GM23338 (cell line): ENCODE measurements around the gene GSX1. TPM values are rescaled to one million over a fixed set of nuclear protein-coding genes. Genes with fewer than 3 reads are reported as not detected.
"Not testable (repeated sequence)": the region's sequence is repeated elsewhere in the genome, so short reads cannot be mapped to it uniquely, and the experiment has no call there.

Experiments used
- ATAC-seq: fragments of 200-7000 bp; cut with Tn5 transposase; 3 replicates; pipeline ENCODE4 v1.9.1; 2020
- DNase-seq: peaks from one replicate; pipeline ENCODE4 v3.0.0-alpha.2; 2015; ENCODE audit warnings: low spot score
- H2AFZ ChIP-seq: fragments of 200-600 bp; sonication (generic); 2 replicates; pipeline ENCODE4 v1.8.0; 2016; ENCODE audit warnings: antibody characterized with exemption, mild to moderate bottlenecking, moderate library complexity
- H3F3A ChIP-seq: fragments of 200-600 bp; sonication (generic); replicated peaks from 2 replicates; pipeline ENCODE4 v1.8.0; 2017; ENCODE audit warnings: antibody characterized with exemption, mixed run types, low read depth
- H3K27ac ChIP-seq: fragments of 200-600 bp; sonication (generic); 2 replicates; pipeline ENCODE4 v1.6.1; 2016; ENCODE audit warnings: low read depth
- H3K27me3 ChIP-seq: fragments of 200-600 bp; sonication (generic); 2 replicates; pipeline ENCODE4 v1.8.0; 2016; ENCODE audit warnings: mild to moderate bottlenecking, mixed run types, moderate library complexity; ENCODE audit not compliant: insufficient read depth
- H3K36me3 ChIP-seq: fragments of 200-600 bp; sonication (generic); 2 replicates; pipeline ENCODE4 v1.8.0; 2016; ENCODE audit warnings: mild to moderate bottlenecking; ENCODE audit not compliant: insufficient read depth
- H3K4me1 ChIP-seq: fragments of 200-600 bp; sonication (generic); 2 replicates; pipeline ENCODE4 v1.8.0; 2016; ENCODE audit warnings: mild to moderate bottlenecking, moderate library complexity; ENCODE audit not compliant: insufficient read depth
- H3K4me2 ChIP-seq: fragments of 200-600 bp; sonication (generic); 2 replicates; pipeline ENCODE4 v1.7.1; 2017; ENCODE audit warnings: mixed run types
- H3K4me3 ChIP-seq: fragments of 200-600 bp; sonication (generic); 2 replicates; pipeline ENCODE4 v1.6.1; 2016; ENCODE audit warnings: mixed run types
- H3K79me2 ChIP-seq: fragments of 200-600 bp; sonication (generic); replicated peaks from 2 replicates; pipeline ENCODE4 v1.8.0; 2017; ENCODE audit warnings: mild to moderate bottlenecking; ENCODE audit not compliant: insufficient read depth
- H3K9me2 ChIP-seq: fragments of 200-600 bp; sonication (generic); 2 replicates; pipeline ENCODE4 v1.8.0; 2017; ENCODE audit not compliant: insufficient read depth
- H4K20me1 ChIP-seq: fragments of 200-600 bp; sonication (generic); replicated peaks from 2 replicates; pipeline ENCODE4 v1.8.0; 2017; ENCODE audit warnings: mild to moderate bottlenecking; ENCODE audit not compliant: insufficient read depth
- H3K27ac Mint-ChIP-seq: 2 replicates; pipeline ENCODE4 v1.8.0; 2020; ENCODE audit warnings: inconsistent platforms, mild to moderate bottlenecking, moderate library complexity, mixed read lengths
- H3K27me3 Mint-ChIP-seq: 3 replicates; pipeline ENCODE4 v1.8.0; 2022; ENCODE audit warnings: low read depth, mild to moderate bottlenecking, moderate library complexity, mixed read lengths, inconsistent platforms; ENCODE audit not compliant: insufficient read depth, poor library complexity
- H3K36me3 Mint-ChIP-seq: 3 replicates; pipeline ENCODE4 v1.8.0; 2021; ENCODE audit warnings: low read depth, mild to moderate bottlenecking, inconsistent platforms, moderate library complexity, mixed read lengths
- H3K4me1 Mint-ChIP-seq: 3 replicates; pipeline ENCODE4 v1.8.0; 2020; ENCODE audit warnings: mild to moderate bottlenecking, inconsistent platforms, mixed read lengths
- H3K4me3 Mint-ChIP-seq: 3 replicates; pipeline ENCODE4 v1.8.0; 2021; ENCODE audit warnings: moderate library complexity, mild to moderate bottlenecking, inconsistent platforms, mixed read lengths
- H3K9me3 Mint-ChIP-seq: 3 replicates; pipeline ENCODE4 v1.8.0; 2020; ENCODE audit warnings: moderate library complexity, mild to moderate bottlenecking, inconsistent platforms, mixed read lengths
- CREB1 ChIP-seq: fragments of 250-450 bp; sonication (Bioruptor Pico); IDR thresholded peaks from 2 replicates; pipeline ENCODE4 v1.5.0; 2020; ENCODE audit warnings: low read depth, mild to moderate bottlenecking, moderate library complexity
- CTCF ChIP-seq, 2 experiments: fragments of 200-600 bp in 1 of 2; sonication (generic) in 1 of 2; conservative IDR thresholded peaks; 2 replicates each; pipeline versions ENCODE4 v1.5.1 to v1.6.1; 2016 to 2017; ENCODE audit warnings: antibody characterized with exemption in 2 of 2, low read depth in 2 of 2, mild to moderate bottlenecking in 2 of 2, moderate library complexity in 1 of 2
- EZH2phosphoT487 ChIP-seq: fragments of 200-600 bp; sonication (generic); IDR thresholded peaks from one replicate; pipeline ENCODE4 v1.8.1; 2018; ENCODE audit warnings: antibody characterized with exemption; ENCODE audit not compliant: unreplicated experiment
- NANOG ChIP-seq: IDR thresholded peaks from 2 replicates; pipeline ENCODE4 v1.6.1; 2016; ENCODE audit warnings: antibody characterized with exemption, borderline replicate concordance
- ZNF114 ChIP-seq: fragments of 250-450 bp; sonication (Bioruptor Pico); IDR thresholded peaks from 2 replicates; pipeline ENCODE4 v1.5.0; 2020; ENCODE audit warnings: mild to moderate bottlenecking, moderate library complexity
- ZNF331 ChIP-seq: fragments of 250-450 bp; sonication (Bioruptor Pico); IDR thresholded peaks from 2 replicates; pipeline ENCODE4 v1.5.0; 2020; ENCODE audit warnings: low read depth, mild to moderate bottlenecking, moderate library complexity
- ZNF462 ChIP-seq: fragments of 250-450 bp; sonication (Bioruptor Pico); IDR thresholded peaks from 2 replicates; pipeline ENCODE4 v1.5.0; 2020; ENCODE audit warnings: mild to moderate bottlenecking, moderate library complexity
- polyA plus RNA-seq: library from polyadenylated mRNA; unstranded; fragments of >200 nt; fragmentation: Nextera tagmentation; extraction: Ambion mirVana; gene quantifications from 2 replicates; pipeline ENCODE4 v1.2.1, GENCODE V29; 2016
- total RNA-seq: library from RNA; depleted of rRNA; stranded (reverse); fragments of >200 nt; shearing (Covaris generic); gene quantifications from 2 replicates; pipeline ENCODE4 v1.2.3, GENCODE V29; 2014

Gene GSX1
- total and polyA plus RNA-seq, 2 experiments from 2014 or later, result not detected

GRCh38 chr13:27817832-27818231 lies 25.5 kb downstream of the GSX1 start:
- peaks cover 34% of the 10 kb centered on the region for H3K4me1 ChIP-seq
- ATAC-seq, H3K27ac ChIP-seq, H3K9me2 ChIP-seq, H2AFZ ChIP-seq, H3K36me3 ChIP-seq, H3K4me3 Mint-ChIP-seq, H3K79me2 ChIP-seq, H3K4me3 ChIP-seq, H4K20me1 ChIP-seq, H3K27ac Mint-ChIP-seq, H3K4me2 ChIP-seq, H3K36me3 Mint-ChIP-seq, DNase-seq, H3K9me3 Mint-ChIP-seq: not testable (repeated sequence)
- Mint-ChIP-seq H3K4me1 (peaks cover 31% of the 10 kb centered on the region), H3K27me3 (peaks cover 83% of the 10 kb centered on the region)
- peaks cover 34% of the 10 kb centered on the region for H3F3A ChIP-seq
- peaks cover 97% of the 10 kb centered on the region for H3K27me3 ChIP-seq

GRCh38 chr13:27820524-27821482 lies 28.5 kb downstream of the GSX1 start:
- peak; percentile 60 for ATAC-seq
- peak; percentile 77 for DNase-seq
- H3K79me2 ChIP-seq, result no peaks in the 10 kb centered on the region
- H2AFZ ChIP-seq, result peak overlapping the region; percentile 81; the same call in 1 of the 2 replicates
- Mint-ChIP-seq H3K4me1 (peaks cover 51% of the 10 kb centered on the region), H3K9me3 (no peaks in the 10 kb centered on the region; the same call in 2 of the 3 replicates), H3K27ac (no peak overlapping the region), H3K27me3 (peaks cover 98% of the 10 kb centered on the region), H3K36me3 (no peaks in the 10 kb centered on the region), H3K4me3 (peak overlapping the region; percentile 55)
- no peaks in the 10 kb centered on the region; the same call in none of the 2 replicates for H4K20me1 ChIP-seq
- H3F3A ChIP-seq, result peaks cover 43% of the 10 kb centered on the region
- peak overlapping the region; percentile 58 for H3K4me3 ChIP-seq
- H3K4me2 ChIP-seq, result peak overlapping the region; percentile 93
- H3K36me3 ChIP-seq, result no peaks in the 10 kb centered on the region
- no peak overlapping the region for H3K27ac ChIP-seq
- H3K27me3 ChIP-seq, result peaks cover 100% of the 10 kb centered on the region
- H3K9me2 ChIP-seq, result no peaks in the 10 kb centered on the region
- H3K4me1 ChIP-seq, result peaks cover 60% of the 10 kb centered on the region
- TF ChIP-seq CREB1 (no peak), ZNF462 (CRISPR knock-in tag) (no peak), NANOG (no peak), ZNF114 (no peak), CTCF (conservative IDR thresholded peaks at IDR 0.05; ENCODE audit: low read depth in 2 of 2) (no peak), ZNF331 (no peak), EZH2phosphoT487 (no peak)
